Caco-2 (cell line): ENCODE results near the gene FOXP3. TPM values are rescaled to one million over a fixed set of nuclear protein-coding genes. Genes with fewer than 3 reads are reported as not detected.
A peak's percentile ranks its signal among the peaks of the same experiment; 100 is the strongest.

ENCODE experiments used
- BruUV-seq: library from RNA; stranded (reverse); fragments of 400-500 nt; replicated peaks from 2 replicates; lab custom pipeline; 2021; lab: Mats Ljungman, UMichigan
- CTCF ChIA-PET: fragments of 300-600 bp; sonication (Branson Sonifier 250); formaldehyde crosslinking; loops from one replicate; lab custom pipeline; 2022; ENCODE audit warnings: antibody characterized with exemption; lab: Charles Lee
- POLR2A ChIA-PET: fragments of 300-600 bp; sonication (Branson Sonifier 250); formaldehyde crosslinking; loops from one replicate; lab custom pipeline; 2022; ENCODE audit warnings: antibody characterized with exemption; lab: Charles Lee
- DNase-seq, 2 experiments: peaks; one replicate each; pipeline versions ENCODE4 v3.0.0 to v3.0.0-alpha.2; 2020 to 2022
- H3K27me3 ChIP-seq: replicated peaks from 2 replicates; pipeline ENCODE4 v1.6.0; 2011; ENCODE audit warnings: low read length; ENCODE audit not compliant: control insufficient read depth, insufficient read depth
- H3K36me3 ChIP-seq: 2 replicates; pipeline ENCODE4 v1.5.1; 2011; ENCODE audit warnings: low read length; ENCODE audit not compliant: control insufficient read depth, insufficient read depth
- H3K4me1 ChIP-seq: fragments of 250-450 bp; sonication (Bioruptor Pico); 2 replicates; pipeline ENCODE4 v1.5.1; 2020; ENCODE audit warnings: mild to moderate bottlenecking
- H3K4me3 ChIP-seq: 2 replicates; pipeline ENCODE4 v1.5.1; 2011; ENCODE audit warnings: low read depth, mild to moderate bottlenecking, control low read depth, low read length
- H3K9me3 ChIP-seq: fragments of 250-450 bp; sonication (Bioruptor Pico); 2 replicates; pipeline ENCODE4 v1.5.1; 2020; ENCODE audit warnings: mild to moderate bottlenecking, moderate library complexity
- H3K27ac Mint-ChIP-seq: one replicate; pipeline ENCODE4 v1.8.0; 2022; ENCODE audit warnings: mixed read lengths; ENCODE audit not compliant: unreplicated experiment
- H3K27me3 Mint-ChIP-seq: one replicate; pipeline ENCODE4 v1.8.0; 2022; ENCODE audit warnings: mixed read lengths; ENCODE audit not compliant: insufficient read depth, unreplicated experiment
- H3K36me3 Mint-ChIP-seq: one replicate; pipeline ENCODE4 v1.8.0; 2022; ENCODE audit warnings: mild to moderate bottlenecking, mixed read lengths; ENCODE audit not compliant: insufficient read depth, unreplicated experiment
- H3K4me1 Mint-ChIP-seq: one replicate; pipeline ENCODE4 v1.8.0; 2022; ENCODE audit warnings: low read depth, mixed read lengths; ENCODE audit not compliant: unreplicated experiment
- H3K4me3 Mint-ChIP-seq: one replicate; pipeline ENCODE4 v1.8.0; 2022; ENCODE audit warnings: mild to moderate bottlenecking, moderate library complexity, mixed read lengths; ENCODE audit not compliant: unreplicated experiment
- H3K9me3 Mint-ChIP-seq: one replicate; pipeline ENCODE4 v1.8.0; 2022; ENCODE audit warnings: mixed read lengths; ENCODE audit not compliant: unreplicated experiment
- CTCF ChIP-seq, 2 experiments: fragments of 200-600 bp in 1 of 2; IDR thresholded peaks; 1 replicate in 1 of 2; 2 replicates in 1 of 2; pipeline versions ENCODE4 v1.5.1 to v1.8.0; 2011 to 2022; ENCODE audit warnings: antibody characterized with exemption in 1 of 2, control low read depth in 1 of 2, inconsistent platforms in 1 of 2, low read depth in 1 of 2, low read length in 1 of 2, mild to moderate bottlenecking in 1 of 2, moderate library complexity in 1 of 2; ENCODE audit not compliant: insufficient read depth in 1 of 2, severe bottlenecking in 1 of 2, unreplicated experiment in 1 of 2
- intact Hi-C: fragments of 100-400 bp; cut with micrococcal nuclease; formaldehyde crosslinking; loops from one replicate; pipeline ENCODE4 v1.10.0; 2022; ENCODE audit not compliant: unreplicated experiment
- total RNA-seq: library from RNA; stranded (reverse); gene quantifications from 2 replicates; pipeline ENCODE4 v1.2.3, GENCODE V29; 2022

The FOXP3 gene
- total RNA-seq, 1 experiment from 2014 or later, result 0.88 TPM

GRCh38 chrX:49273181-49273727 lies 8.7 kb upstream of the FOXP3 start:
- Histone ChIP-seq H3K4me1 (peaks cover 9% of the 10 kb centered on the region; the same call in 1 of the 2 replicates), H3K36me3 (no peaks in the 10 kb centered on the region), H3K27me3 (no peaks in the 10 kb centered on the region), H3K9me3 (no peaks in the 10 kb centered on the region), H3K4me3 (no peak overlapping the region)
- no peak for TF ChIP-seq CTCF (IDR thresholded peaks at IDR 0.05; ENCODE audit: insufficient read depth in 1 of 2, low read depth in 1 of 2, low read length in 1 of 2, severe bottlenecking in 1 of 2, unreplicated experiment in 1 of 2)
- no peak for DNase-seq
- ChIA-PET CTCF (no interaction called here), POLR2A (no interaction called here)
- no peaks in the 10 kb centered on the region for H3K9me3 Mint-ChIP-seq
- BruUV-seq, result no TSS peak
- no peak overlapping the region for H3K27ac Mint-ChIP-seq
- no peaks in the 10 kb centered on the region for H3K27me3 Mint-ChIP-seq
- H3K4me3 Mint-ChIP-seq, result no peak overlapping the region
- H3K36me3 Mint-ChIP-seq, result peaks cover 22% of the 10 kb centered on the region
- H3K4me1 Mint-ChIP-seq, result peaks cover 11% of the 10 kb centered on the region
- intact Hi-C loops, result no loop called here

GRCh38 chrX:49272421-49272820 lies 7.9 kb upstream of the FOXP3 start:
- Mint-ChIP-seq H3K9me3 (no peaks in the 10 kb centered on the region), H3K4me1 (peaks cover 19% of the 10 kb centered on the region), H3K27ac (no peak overlapping the region), H3K36me3 (peaks cover 31% of the 10 kb centered on the region), H3K27me3 (no peaks in the 10 kb centered on the region), H3K4me3 (no peak overlapping the region)
- no peak for DNase-seq
- H3K9me3 ChIP-seq, result no peaks in the 10 kb centered on the region
- no TSS peak for BruUV-seq
- peaks cover 12% of the 10 kb centered on the region; the same call in 1 of the 2 replicates for H3K4me1 ChIP-seq
- no peaks in the 10 kb centered on the region for H3K27me3 ChIP-seq
- ChIA-PET CTCF (no interaction called here), POLR2A (no interaction called here)
- TF ChIP-seq CTCF (IDR thresholded peaks at IDR 0.05; ENCODE audit: insufficient read depth in 1 of 2, low read depth in 1 of 2, low read length in 1 of 2, severe bottlenecking in 1 of 2, unreplicated experiment in 1 of 2), result no peak
- H3K36me3 ChIP-seq, result no peaks in the 10 kb centered on the region
- intact Hi-C loops, result no loop called here
- H3K4me3 ChIP-seq, result no peak overlapping the region

GRCh38 chrX:49271341-49271740 lies 6.8 kb upstream of the FOXP3 start:
- TF ChIP-seq CTCF (IDR thresholded peaks at IDR 0.05; ENCODE audit: insufficient read depth in 1 of 2, low read depth in 1 of 2, low read length in 1 of 2, severe bottlenecking in 1 of 2, unreplicated experiment in 1 of 2), result no peak
- Histone ChIP-seq H3K27me3 (no peaks in the 10 kb centered on the region), H3K4me3 (no peak overlapping the region; the same call in 1 of the 2 replicates), H3K4me1 (peaks cover 12% of the 10 kb centered on the region; the same call in 1 of the 2 replicates), H3K9me3 (no peaks in the 10 kb centered on the region), H3K36me3 (no peaks in the 10 kb centered on the region)
- BruUV-seq, result TSS peak; percentile 56
- Mint-ChIP-seq H3K4me3 (peak overlapping the region; percentile 96), H3K27me3 (no peaks in the 10 kb centered on the region), H3K9me3 (no peaks in the 10 kb centered on the region), H3K4me1 (peaks cover 25% of the 10 kb centered on the region), H3K27ac (peak overlapping the region; percentile 59), H3K36me3 (peaks cover 32% of the 10 kb centered on the region)
- POLR2A ChIA-PET, result no interaction called here
- CTCF ChIA-PET, result no interaction called here
- intact Hi-C loops, result no loop called here
- DNase-seq, result peak in 1 of 2 experiments; percentile 14
